A549 (cell line): ENCODE results near the gene COBLL1. TPM values are rescaled to one million over a fixed set of nuclear protein-coding genes. Genes with fewer than 3 reads are reported as not detected.

Experiments used
- ATAC-seq, 2 experiments: fragments of 200-7000 bp in 1 of 2; fragments of >200 bp in 1 of 2; cut with Nextera tagmentation in 1 of 2; cut with Tn5 transposase in 1 of 2; 3 replicates each; pipeline versions ENCODE4 v1.8.0 to v1.9.1; 2018 to 2020; ENCODE audit warnings: mild to moderate bottlenecking in 1 of 2, moderate library complexity in 1 of 2
- CTCF ChIA-PET: fragments of 300-600 bp; sonication (Branson Sonifier 250); formaldehyde crosslinking; extraction: SDS; loops from one replicate; lab custom pipeline; 2021; ENCODE audit warnings: antibody characterized with exemption, inconsistent platforms; lab: Yijun Ruan, JAX
- POLR2A ChIA-PET: fragments of 350-600 bp; formaldehyde crosslinking; extraction: SDS; loops from one replicate; lab custom pipeline; 2021; ENCODE audit warnings: antibody characterized with exemption, inconsistent platforms; lab: Yijun Ruan, JAX
- DNase-seq, 2 experiments: peaks; one replicate each; pipeline versions ENCODE4 v3.0.0 to v3.0.0-alpha.2; 2011 to 2016; ENCODE audit warnings: low read depth in 1 of 2, low spot score in 1 of 2
- FAIRE-seq: peaks from 2 replicates; lab custom pipeline; 2011; peaks lifted over from hg19 to GRCh38; lab: Jason Lieb, UNC
- H3K27ac ChIP-seq, 2 experiments: fragments of >200 bp; sonication (Bioruptor Twin); formaldehyde crosslinking; 3 replicates each; pipeline ENCODE4 v1.5.1; 2016 to 2017
- H3K4me1 ChIP-seq: fragments of >200 bp; sonication (Bioruptor Twin); formaldehyde crosslinking; 3 replicates; pipeline ENCODE4 v1.6.1; 2016
- H3K4me2 ChIP-seq: fragments of >200 bp; sonication (Bioruptor Twin); formaldehyde crosslinking; 3 replicates; pipeline ENCODE4 v1.6.1; 2016
- H3K4me3 ChIP-seq: fragments of >200 bp; sonication (Bioruptor Twin); formaldehyde crosslinking; 3 replicates; pipeline ENCODE4 v1.5.1; 2016
- H3K9me3 ChIP-seq: fragments of >200 bp; sonication (Bioruptor Twin); formaldehyde crosslinking; 3 replicates; pipeline ENCODE4 v1.6.1; 2016
- CEBPB ChIP-seq, 2 experiments: fragments of >200 bp in 1 of 2; sonication (Bioruptor Twin) in 1 of 2; formaldehyde crosslinking in 1 of 2; IDR thresholded peaks; 2 replicates each; pipeline ENCODE4 v1.6.1; 2012 to 2016
- CTCF ChIP-seq: fragments of >200 bp; sonication (Bioruptor Twin); formaldehyde crosslinking; IDR thresholded peaks from 3 replicates; pipeline ENCODE4 v1.5.1; 2016
- E2F6 ChIP-seq: IDR thresholded peaks from 2 replicates; pipeline ENCODE4 v1.6.1; 2012; ENCODE audit warnings: low read depth, borderline replicate concordance
- ELK1 ChIP-seq: fragments of 150-350 bp; IDR thresholded peaks from 2 replicates; pipeline ENCODE4 v1.6.1; 2014; ENCODE audit warnings: low read depth, mild to moderate bottlenecking, low read length
- EP300 ChIP-seq, 2 experiments: fragments of >200 bp; sonication (Bioruptor Twin); formaldehyde crosslinking; IDR thresholded peaks; 2 replicates in 1 of 2; 3 replicates in 1 of 2; pipeline ENCODE4 v1.6.1; 2016 to 2017
- ESRRA ChIP-seq: fragments of 150-350 bp; IDR thresholded peaks from 2 replicates; pipeline ENCODE4 v1.6.1; 2014; ENCODE audit warnings: mild to moderate bottlenecking, low read length, borderline replicate concordance
- FOSB ChIP-seq: fragments of 250-450 bp; sonication (Bioruptor Pico); IDR thresholded peaks from 2 replicates; pipeline ENCODE4 v1.5.0; 2020; ENCODE audit warnings: mild to moderate bottlenecking, moderate library complexity
- FOSL2 ChIP-seq, 2 experiments: fragments of 450-650 bp in 1 of 2; fragments of >200 bp in 1 of 2; sonication (Bioruptor Twin) in 1 of 2; formaldehyde crosslinking; IDR thresholded peaks; 2 replicates each; pipeline versions ENCODE4 v1.5.0 to v1.6.1; 2016 to 2020; ENCODE audit warnings: mild to moderate bottlenecking in 1 of 2, moderate library complexity in 1 of 2
- HDAC2 ChIP-seq: fragments of 200-600 bp; sonication (generic); IDR thresholded peaks from 2 replicates; pipeline ENCODE4 v1.6.1; 2016
- HES2 ChIP-seq: fragments of >200 bp; sonication (Bioruptor Twin); formaldehyde crosslinking; IDR thresholded peaks from 2 replicates; pipeline ENCODE4 v1.6.1; 2016
- HMGXB4 ChIP-seq: fragments of 250-450 bp; sonication (Bioruptor Pico); IDR thresholded peaks from 2 replicates; pipeline ENCODE4 v1.5.0; 2021; ENCODE audit warnings: mild to moderate bottlenecking, moderate library complexity, borderline replicate concordance
- HOXB13 ChIP-seq: fragments of 250-450 bp; sonication (Bioruptor Pico); IDR thresholded peaks from 2 replicates; pipeline ENCODE4 v1.5.0; 2020; ENCODE audit warnings: low read depth, mild to moderate bottlenecking, moderate library complexity
- JUN ChIP-seq, 2 experiments: fragments of >200 bp; sonication (Bioruptor Twin); formaldehyde crosslinking; IDR thresholded peaks; 2 replicates in 1 of 2; 3 replicates in 1 of 2; pipeline ENCODE4 v1.6.1; 2016 to 2017
- MAZ ChIP-seq: fragments of 150-350 bp; IDR thresholded peaks from 2 replicates; pipeline ENCODE4 v1.6.1; 2014; ENCODE audit warnings: antibody characterized with exemption, low read depth, low read length, borderline replicate concordance
- MYC ChIP-seq: IDR thresholded peaks from 2 replicates; pipeline ENCODE4 v1.6.1; 2012; ENCODE audit warnings: mild to moderate bottlenecking, inconsistent platforms, low read length, improper control_type of control experiment, borderline replicate concordance
- NFE2L2 ChIP-seq: fragments of 150-350 bp; conservative IDR thresholded peaks from 2 replicates; pipeline ENCODE4 v1.6.1; 2014; ENCODE audit warnings: low read length
- NR3C1 ChIP-seq: fragments of >200 bp; sonication (Bioruptor Twin); formaldehyde crosslinking; IDR thresholded peaks from 3 replicates; pipeline ENCODE4 v1.6.1; 2017
- POLR2A ChIP-seq: IDR thresholded peaks from 2 replicates; pipeline ENCODE4 v1.6.1; 2012; ENCODE audit warnings: mild to moderate bottlenecking, low read length
- RARB ChIP-seq: fragments of 250-450 bp; sonication (Bioruptor Pico); IDR thresholded peaks from 2 replicates; pipeline ENCODE4 v1.8.0; 2021; ENCODE audit warnings: mild to moderate bottlenecking, moderate library complexity
- RCOR1 ChIP-seq: fragments of 150-350 bp; IDR thresholded peaks from 2 replicates; pipeline ENCODE4 v1.6.1; 2014; ENCODE audit warnings: antibody characterized with exemption, low read length, low read depth
- RNF2 ChIP-seq: fragments of 200-600 bp; sonication (generic); IDR thresholded peaks from 2 replicates; pipeline ENCODE4 v1.6.1; 2016; ENCODE audit warnings: low read depth, mild to moderate bottlenecking, antibody characterized with exemption, moderate library complexity, borderline replicate concordance
- SMC3 ChIP-seq: fragments of >200 bp; sonication (Bioruptor Twin); formaldehyde crosslinking; IDR thresholded peaks from 3 replicates; pipeline ENCODE4 v1.6.1; 2018; ENCODE audit warnings: inconsistent platforms
- SREBF2 ChIP-seq: fragments of 450-650 bp; IDR thresholded peaks from 2 replicates; pipeline ENCODE4 v1.6.1; 2014; ENCODE audit warnings: mild to moderate bottlenecking, moderate library complexity
- TFCP2L1 ChIP-seq: fragments of 250-450 bp; sonication (Bioruptor Pico); IDR thresholded peaks from 2 replicates; pipeline ENCODE4 v1.5.0; 2021; ENCODE audit warnings: mild to moderate bottlenecking
- USF2 ChIP-seq: fragments of 450-650 bp; IDR thresholded peaks from 2 replicates; pipeline ENCODE4 v1.6.1; 2014; ENCODE audit warnings: antibody characterized with exemption
- ZFP36 ChIP-seq: fragments of 450-650 bp; IDR thresholded peaks from 2 replicates; pipeline ENCODE4 v1.6.1; 2014; ENCODE audit warnings: borderline replicate concordance; ENCODE audit not compliant: partially characterized antibody
- ZNF302 ChIP-seq: fragments of 250-450 bp; sonication (Bioruptor Pico); IDR thresholded peaks from 2 replicates; pipeline ENCODE4 v1.9.0; 2021; ENCODE audit warnings: inconsistent platforms, mild to moderate bottlenecking, moderate library complexity
- WGBS: methylation state at CpG from one replicate; pipeline ENCODE4 v1.1.6; 2017; ENCODE audit errors: missing lambda C conversion rate; 5-methylcytosine and 5-hydroxymethylcytosine counted together
- polyA plus RNA-seq, 4 experiments: library from polyadenylated mRNA; depleted of rRNA in 3 of 4; stranded (reverse); fragments of >200 nt; fragmentation: RNase III in 1 of 4; extraction: RNeasy Plus Mini Kit Qiagen cat#74134 plus additional on column Dnase treatment in 1 of 4; gene quantifications; 2 replicates in 3 of 4; 3 replicates in 1 of 4; pipeline ENCODE4 v1.2.3, GENCODE V29; 2011 to 2017

The COBLL1 gene
- polyA plus RNA-seq, 2 of the 4 experiments (the other 2 are of a cell fraction): 2.6 to 5.3 TPM

- TF ChIP-seq USF2 (no peak), SMC3 (no peak), RARB (no peak), ESRRA (no peak), ZNF302 (CRISPR knock-in tag) (no peak), CEBPB (IDR thresholded peaks at IDR 0.05) (no peak), JUN (IDR thresholded peaks at IDR 0.05) (no peak), POLR2A (no peak), EP300 (IDR thresholded peaks at IDR 0.05) (no peak), HES2 (no peak), E2F6 (no peak), ZFP36 (no peak), HMGXB4 (CRISPR knock-in tag) (no peak), NFE2L2 (no peak), TFCP2L1 (no peak), RCOR1 (no peak), RNF2 (no peak), CTCF (no peak)
- DNase-seq: no peak
- H3K9me3 ChIP-seq: no peaks in the 10 kb centered on the region
- no peak overlapping the region for H3K4me3 ChIP-seq
- CTCF ChIA-PET: no interaction called here
- no peak for FAIRE-seq
- ATAC-seq: no peak
- 84% methylated on average over 4 of the region's 4 CpGs for WGBS
- H3K4me2 ChIP-seq: no peak overlapping the region
- H3K27ac ChIP-seq: no peak overlapping the region
- POLR2A ChIA-PET: no interaction called here
- peaks cover 14% of the 10 kb centered on the region; the same call in 2 of the 3 replicates for H3K4me1 ChIP-seq
Measured at GRCh38 chr2:164794432-164795231, 47.0 kb downstream of the COBLL1 start.

GRCh38 chr2:164794016-164794415 lies 47.6 kb downstream of the COBLL1 start:
- CTCF ChIA-PET: no interaction called here
- no peak for ATAC-seq
- H3K9me3 ChIP-seq: no peaks in the 10 kb centered on the region
- H3K4me3 ChIP-seq: no peak overlapping the region
- POLR2A ChIA-PET: no interaction called here
- peaks cover 14% of the 10 kb centered on the region; the same call in 2 of the 3 replicates for H3K4me1 ChIP-seq
- H3K4me2 ChIP-seq: no peak overlapping the region
- no peak for TF ChIP-seq NFE2L2
- no peak for TF ChIP-seq MYC
- no peak for TF ChIP-seq HDAC2
- no peak for TF ChIP-seq HOXB13 (CRISPR knock-in tag)
- no peak for TF ChIP-seq JUN (IDR thresholded peaks at IDR 0.05)
- TF ChIP-seq ELK1: no peak
- TF ChIP-seq ESRRA: no peak
- no peak for TF ChIP-seq SREBF2
- TF ChIP-seq HMGXB4 (CRISPR knock-in tag): no peak
- no peak for TF ChIP-seq FOSB
- no peak for TF ChIP-seq NR3C1
- no peak for TF ChIP-seq FOSL2 (IDR thresholded peaks at IDR 0.05)
- TF ChIP-seq FOSL2 (CRISPR knock-in tag; IDR thresholded peaks at IDR 0.05): no peak
- TF ChIP-seq MAZ: no peak
- no peak for TF ChIP-seq E2F6
- no peak for DNase-seq
- FAIRE-seq: no peak
- H3K27ac ChIP-seq: no peak overlapping the region
